GM18873 (cell line): Measurements from ENCODE around the gene KDM2B.
A peak's percentile ranks its signal among the peaks of the same experiment; 100 is the strongest.
"Not testable (repeated sequence)": the region's sequence is repeated elsewhere in the genome, so short reads cannot be mapped to it uniquely, and the experiment has no call there.

Experiments
- ATAC-seq: cut with Tn5 transposase; IDR thresholded peaks from one replicate; pipeline ENCODE4 v1.9.1; 2021; ENCODE audit warnings: mild to moderate bottlenecking, moderate library complexity, moderate number of reproducible peaks; ENCODE audit not compliant: unreplicated experiment, low FRiP score

KDM2B gene

GRCh38 chr12:121400332-121401139, 180.3 kb downstream of the KDM2B start:
- peak; percentile 27 for ATAC-seq

- peak; percentile 89 for ATAC-seq
Observed at GRCh38 chr12:121399391-121400331, 181.2 kb downstream of the KDM2B start, which contains the start of gene RNF34. TSS of gene RNF34 (plus strand) at chr12:121400118. CDS start at chr12:121400213, 95 bp downstream.

- no peak for ATAC-seq
Observed at GRCh38 chr12:121398355-121398754, 182.5 kb downstream of the KDM2B start.

GRCh38 chr12:121397521-121397920, 183.3 kb downstream of the KDM2B start:
- no peak for ATAC-seq

- ATAC-seq = no peak
Observed at GRCh38 chr12:121392325-121392716, 188.5 kb downstream of the KDM2B start.

GRCh38 chr12:121391619-121392324, 189.1 kb downstream of the KDM2B start:
- no peak for ATAC-seq

GRCh38 chr12:121390856-121391255, 190.0 kb downstream of the KDM2B start:
- no peak for ATAC-seq

GRCh38 chr12:121388421-121388981, 192.3 kb downstream of the KDM2B start:
- ATAC-seq = no peak

- not testable (repeated sequence) for ATAC-seq
Observed at GRCh38 chr12:121384891-121385290, 195.9 kb downstream of the KDM2B start.

GRCh38 chr12:121383601-121384021, 197.2 kb downstream of the KDM2B start:
- ATAC-seq = no peak

- ATAC-seq = no peak
Observed at GRCh38 chr12:121379945-121380344, 200.9 kb downstream of the KDM2B start.
